GM23338 (cell line): Measurements from ENCODE around the gene SPP2. TPM values are rescaled to one million over a fixed set of nuclear protein-coding genes. Genes with fewer than 3 reads are reported as not detected.

Experiments
- CTCF ChIP-seq, 2 experiments: fragments of 200-600 bp in 1 of 2; sonication (generic) in 1 of 2; conservative IDR thresholded peaks; 2 replicates each; pipeline versions ENCODE4 v1.5.1 to v1.6.1; 2016 to 2017; ENCODE audit warnings: antibody characterized with exemption in 2 of 2, low read depth in 2 of 2, mild to moderate bottlenecking in 2 of 2, moderate library complexity in 1 of 2
- EZH2phosphoT487 ChIP-seq: fragments of 200-600 bp; sonication (generic); IDR thresholded peaks from one replicate; pipeline ENCODE4 v1.8.1; 2018; ENCODE audit warnings: antibody characterized with exemption; ENCODE audit not compliant: unreplicated experiment
- REST ChIP-seq: IDR thresholded peaks from one replicate; pipeline ENCODE4 v1.6.1; 2018; ENCODE audit warnings: antibody characterized with exemption; ENCODE audit not compliant: unreplicated experiment
- ZNF331 ChIP-seq: fragments of 250-450 bp; sonication (Bioruptor Pico); IDR thresholded peaks from 2 replicates; pipeline ENCODE4 v1.5.0; 2020; ENCODE audit warnings: low read depth, mild to moderate bottlenecking, moderate library complexity
- ZNF462 ChIP-seq: fragments of 250-450 bp; sonication (Bioruptor Pico); IDR thresholded peaks from 2 replicates; pipeline ENCODE4 v1.5.0; 2020; ENCODE audit warnings: mild to moderate bottlenecking, moderate library complexity
- polyA plus RNA-seq: library from polyadenylated mRNA; unstranded; fragments of >200 nt; fragmentation: Nextera tagmentation; extraction: Ambion mirVana; gene quantifications from 2 replicates; pipeline ENCODE4 v1.2.1, GENCODE V29; 2016
- total RNA-seq: library from RNA; depleted of rRNA; stranded (reverse); fragments of >200 nt; shearing (Covaris generic); gene quantifications from 2 replicates; pipeline ENCODE4 v1.2.3, GENCODE V29; 2014

SPP2 gene
- total and polyA plus RNA-seq, 2 experiments from 2014 or later, result not detected

- no peak for TF ChIP-seq ZNF462
- no peak for TF ChIP-seq ZNF331 (CRISPR knock-in tag)
- no peak for TF ChIP-seq REST
- TF ChIP-seq CTCF (conservative IDR thresholded peaks at IDR 0.05; ENCODE audit: low read depth in 2 of 2), result no peak
- no peak for TF ChIP-seq EZH2phosphoT487
These were observed 30.6 kb upstream of the SPP2 start (continued) for GRCh38 chr2:234019896-234020295.
